Measurements from ENCODE around the gene CASR.

DNA sequence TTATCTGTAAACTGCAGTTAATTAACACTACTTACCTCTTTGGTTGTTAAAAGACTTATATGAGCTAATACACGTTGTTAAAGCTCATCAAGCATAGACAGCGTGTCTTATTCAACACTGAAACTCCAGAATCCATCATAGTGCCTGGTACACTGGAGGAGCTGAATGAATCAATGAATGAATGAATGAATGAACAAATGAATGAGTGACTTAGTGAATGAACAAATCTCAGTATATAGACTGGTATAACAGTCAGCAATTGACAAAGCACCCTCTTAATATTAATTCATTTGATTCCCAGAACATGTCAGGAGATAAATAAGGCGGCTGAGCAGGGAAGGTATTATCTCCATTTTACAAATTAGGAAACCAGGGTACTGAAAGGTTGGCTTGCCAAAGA lies 7.1 kb downstream of the CASR start:
- TF ChIP-seq, protein P1, sequence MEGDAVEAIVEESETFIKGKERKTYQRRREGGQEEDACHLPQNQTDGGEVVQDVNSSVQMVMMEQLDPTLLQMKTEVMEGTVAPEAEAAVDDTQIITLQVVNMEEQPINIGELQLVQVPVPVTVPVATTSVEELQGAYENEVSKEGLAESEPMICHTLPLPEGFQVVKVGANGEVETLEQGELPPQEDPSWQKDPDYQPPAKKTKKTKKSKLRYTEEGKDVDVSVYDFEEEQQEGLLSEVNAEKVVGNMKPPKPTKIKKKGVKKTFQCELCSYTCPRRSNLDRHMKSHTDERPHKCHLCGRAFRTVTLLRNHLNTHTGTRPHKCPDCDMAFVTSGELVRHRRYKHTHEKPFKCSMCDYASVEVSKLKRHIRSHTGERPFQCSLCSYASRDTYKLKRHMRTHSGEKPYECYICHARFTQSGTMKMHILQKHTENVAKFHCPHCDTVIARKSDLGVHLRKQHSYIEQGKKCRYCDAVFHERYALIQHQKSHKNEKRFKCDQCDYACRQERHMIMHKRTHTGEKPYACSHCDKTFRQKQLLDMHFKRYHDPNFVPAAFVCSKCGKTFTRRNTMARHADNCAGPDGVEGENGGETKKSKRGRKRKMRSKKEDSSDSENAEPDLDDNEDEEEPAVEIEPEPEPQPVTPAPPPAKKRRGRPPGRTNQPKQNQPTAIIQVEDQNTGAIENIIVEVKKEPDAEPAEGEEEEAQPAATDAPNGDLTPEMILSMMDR (conservative IDR thresholded peaks at IDR 0.05; ENCODE audit: low read length): no peak
- TF ChIP-seq EZH2phosphoT487 (IDR thresholded peaks at IDR 0.05; ENCODE audit: borderline replicate concordance, low read depth, low read length): no peak
